HuH-7.5 (cell line): Measurements from ENCODE around the gene TMEM255B.
"Not testable (repeated sequence)": the region's sequence is repeated elsewhere in the genome, so short reads cannot be mapped to it uniquely, and the experiment has no call there.

Source experiments
- DNase-seq: peaks from one replicate; pipeline ENCODE4 v3.0.0; 2011; ENCODE audit warnings: low spot score

TMEM255B gene

GRCh38 chr13:113734826-113735125, 24.2 kb upstream of the TMEM255B start:
- no peak for DNase-seq

- no peak for DNase-seq
Measured at GRCh38 chr13:113735194-113735593, 23.8 kb upstream of the TMEM255B start.

GRCh38 chr13:113735750-113736149, 23.3 kb upstream of the TMEM255B start:
- no peak for DNase-seq

GRCh38 chr13:113736258-113736731, 22.7 kb upstream of the TMEM255B start:
- DNase-seq: no peak

- no peak for DNase-seq
Measured at GRCh38 chr13:113737803-113738202, 21.2 kb upstream of the TMEM255B start.

GRCh38 chr13:113739527-113740285, 19.3 kb upstream of the TMEM255B start:
- no peak for DNase-seq

GRCh38 chr13:113740286-113740556, 18.8 kb upstream of the TMEM255B start:
- DNase-seq: no peak

- no peak for DNase-seq
Measured at GRCh38 chr13:113740661-113741060, 18.4 kb upstream of the TMEM255B start.

GRCh38 chr13:113741191-113741668, 17.8 kb upstream of the TMEM255B start:
- DNase-seq: no peak

GRCh38 chr13:113742000-113742441, 17.0 kb upstream of the TMEM255B start:
- DNase-seq: peak; percentile 57

- DNase-seq: no peak
Measured at GRCh38 chr13:113742445-113743120, 16.4 kb upstream of the TMEM255B start.

- DNase-seq: no peak
Measured at GRCh38 chr13:113743366-113744195, 15.4 kb upstream of the TMEM255B start.

GRCh38 chr13:113744197-113745000, 14.6 kb upstream of the TMEM255B start:
- DNase-seq: no peak

GRCh38 chr13:113745059-113745458, 14.0 kb upstream of the TMEM255B start:
- DNase-seq: no peak

GRCh38 chr13:113745500-113746142, 13.4 kb upstream of the TMEM255B start:
- DNase-seq: not testable (repeated sequence)

GRCh38 chr13:113746143-113746525, 12.9 kb upstream of the TMEM255B start:
- DNase-seq: no peak

- DNase-seq: no peak
Measured at GRCh38 chr13:113746671-113747070, 12.4 kb upstream of the TMEM255B start.

GRCh38 chr13:113747291-113747833, 11.7 kb upstream of the TMEM255B start:
- no peak for DNase-seq

- no peak for DNase-seq
Measured at GRCh38 chr13:113748101-113748861, 10.7 kb upstream of the TMEM255B start.

- no peak for DNase-seq
Measured at GRCh38 chr13:113748862-113749451, 10.1 kb upstream of the TMEM255B start.
